ENCODE results near the gene GP1BB. TPM values are rescaled to one million over a fixed set of nuclear protein-coding genes. Genes with fewer than 3 reads are reported as not detected.
A peak's percentile ranks its signal among the peaks of the same experiment; 100 is the strongest.

The GP1BB gene
- polyA plus RNA-seq, 2 of the 4 experiments (the other 2 are of a cell fraction) = 0.06 to 0.48 TPM

GRCh38 chr22:19722178-19722981 is 959 bp upstream of the GP1BB start:
- H3K4me2 ChIP-seq = no peak overlapping the region
- ChIA-PET POLR2A (no interaction called here), CTCF (interaction anchor here (1.5 to 2.1 kb wide), 2 partner anchors 8 to 20 kb away, joined by 7 to 8 read pairs; no protein-coding TSS in a partner anchor)
- H3K9me3 ChIP-seq = no peaks in the 10 kb centered on the region
- H3K4me1 ChIP-seq = 0 out of 3 replicates have a peak, but pooled peaks cover 5% of the 10 kb centered on the region
- no peak overlapping the region for H3K4me3 ChIP-seq
- 100% methylated on average over 12 of the region's 60 CpGs for WGBS (ENCODE audit: missing lambda C conversion rate)
- DNase-seq (ENCODE audit: low read depth in 1 of 2, low spot score in 1 of 2) = no peak
- TF ChIP-seq MAX (IDR thresholded peaks at IDR 0.05) (no peak), ZSCAN20 (CRISPR knock-in tag; IDR thresholded peaks at IDR 0.05) (no peak), NPAS2 (CRISPR knock-in tag; IDR thresholded peaks at IDR 0.05; ENCODE audit: borderline replicate concordance) (no peak), POLR2AphosphoS2 (conservative IDR thresholded peaks at IDR 0.05; ENCODE audit: low read length) (no peak)
- ATAC-seq = no peak
- no peak overlapping the region for H3K27ac ChIP-seq
- no peak for FAIRE-seq

- WGBS (ENCODE audit: missing lambda C conversion rate) = 95% methylated on average over 4 of the region's 15 CpGs
- H3K27ac ChIP-seq = no peak overlapping the region
- H3K4me3 ChIP-seq = no peak overlapping the region
- 0 out of 3 replicates have a peak, but pooled peaks cover 5% of the 10 kb centered on the region for H3K4me1 ChIP-seq
- ATAC-seq = no peak
- no peaks in the 10 kb centered on the region for H3K9me3 ChIP-seq
- no peak for FAIRE-seq
- TF ChIP-seq KDM1A (IDR thresholded peaks at IDR 0.05; ENCODE audit: low read depth) (no peak), PBX3 (IDR thresholded peaks at IDR 0.05) (no peak), PHF8 (IDR thresholded peaks at IDR 0.05; ENCODE audit: borderline replicate concordance, low read depth) (no peak), NPAS2 (CRISPR knock-in tag; IDR thresholded peaks at IDR 0.05; ENCODE audit: borderline replicate concordance) (no peak), KDM5A (IDR thresholded peaks at IDR 0.05) (no peak), EP300 (IDR thresholded peaks at IDR 0.05) (no peak), POLR2A (IDR thresholded peaks at IDR 0.05; ENCODE audit: low read length) (no peak), BCL3 (IDR thresholded peaks at IDR 0.05) (no peak), RAD21 (conservative IDR thresholded peaks at IDR 0.05 in 1 of 2, IDR thresholded peaks at IDR 0.05 in 1 of 2) (no peak), HEYL (CRISPR knock-in tag; IDR thresholded peaks at IDR 0.05) (no peak), HOXB5 (CRISPR knock-in tag; IDR thresholded peaks at IDR 0.05) (no peak), E2F6 (IDR thresholded peaks at IDR 0.05; ENCODE audit: borderline replicate concordance, low read depth) (no peak)
- DNase-seq (ENCODE audit: low read depth in 1 of 2, low spot score in 1 of 2) = no peak
- H3K4me2 ChIP-seq = no peak overlapping the region
- POLR2A ChIA-PET = no interaction called here
- CTCF ChIA-PET = interaction anchor here (1.5 to 2.1 kb wide), 2 partner anchors 8 to 19 kb away, joined by 7 to 8 read pairs; no protein-coding TSS in a partner anchor
Observed at GRCh38 chr22:19722982-19723231, 432 bp upstream of the GP1BB start.

- FAIRE-seq (no peak), DNase-seq (ENCODE audit: low read depth in 1 of 2, low spot score in 1 of 2) (peak in 1 of 2 experiments; percentile 65), ATAC-seq (peak; percentile 52 to 78)
- ChIA-PET POLR2A (no interaction called here), CTCF (interaction anchor here (0.6 to 2.1 kb wide), 6 partner anchors 8 to 223 kb away, joined by 3 to 7 read pairs (median 4); no protein-coding TSS in a partner anchor)
- H3K27ac ChIP-seq = peak overlapping the region in 1 of 2 experiments; percentile 71; a peak in 2 of 6 replicates
- peak overlapping the region; percentile 20; the same call in 1 of the 3 replicates for H3K4me3 ChIP-seq
- WGBS (ENCODE audit: missing lambda C conversion rate) = 80% methylated on average over 3 of the region's 89 CpGs
- no peaks in the 10 kb centered on the region for H3K4me1 ChIP-seq
- H3K9me3 ChIP-seq = no peaks in the 10 kb centered on the region
- TF ChIP-seq CHD2 (IDR thresholded peaks at IDR 0.05; ENCODE audit: low read length, partially characterized antibody) (no peak), POLR2A (IDR thresholded peaks at IDR 0.05; ENCODE audit: low read length) (peak; percentile 20; the same call in 1 of the 2 replicates)
- H3K4me2 ChIP-seq = peak overlapping the region; percentile 59
Observed at GRCh38 chr22:19723983-19724827, 866 bp downstream of the GP1BB start.

Data from A549 (cell line).